PC-9 (cell line): Measurements from ENCODE around the gene BMS1.
"Not testable (repeated sequence)": the region's sequence is repeated elsewhere in the genome, so short reads cannot be mapped to it uniquely, and the experiment has no call there.

ENCODE experiments used
- CTCF ChIP-seq: fragments of 200-600 bp; sonication (generic); conservative IDR thresholded peaks from 2 replicates; pipeline ENCODE4 v1.6.1; 2017; ENCODE audit warnings: mixed run types, antibody characterized with exemption, mild to moderate bottlenecking, moderate library complexity
- EZH2 ChIP-seq: fragments of 200-600 bp; sonication (generic); IDR thresholded peaks from 2 replicates; pipeline ENCODE4 v1.8.0; 2017; ENCODE audit warnings: antibody characterized with exemption, low read depth

GRCh38 chr10:42817417-42817816, 34.8 kb downstream of the BMS1 start:
- TF ChIP-seq CTCF, EZH2: not testable (repeated sequence)
